SU-DHL-6 (cell line): ENCODE measurements around the gene LRRC43.

Source experiments
- H2AFZ ChIP-seq: fragments of 200-600 bp; sonication (generic); 2 replicates; pipeline ENCODE4 v1.6.1; 2014; ENCODE audit warnings: low read depth, mild to moderate bottlenecking, moderate library complexity, mixed read lengths, antibody characterized with exemption, low read length; ENCODE audit not compliant: severe bottlenecking
- H3F3A ChIP-seq: fragments of 200-600 bp; shearing (Covaris generic); 2 replicates; pipeline ENCODE4 v1.6.0; 2016; ENCODE audit warnings: antibody characterized with exemption, mild to moderate bottlenecking; ENCODE audit not compliant: insufficient read depth
- H3K27ac ChIP-seq: fragments of 200-600 bp; sonication (generic); 2 replicates; pipeline ENCODE4 v1.5.1; 2016; ENCODE audit warnings: low read depth, mild to moderate bottlenecking, low read length, moderate library complexity, mixed read lengths
- H3K27me3 ChIP-seq: fragments of 200-600 bp; sonication (generic), shearing (Covaris generic); 2 replicates; pipeline ENCODE4 v1.6.0; 2014; ENCODE audit warnings: mild to moderate bottlenecking, low read length
- H3K36me3 ChIP-seq: fragments of 200-600 bp; sonication (generic); 2 replicates; pipeline ENCODE4 v1.6.1; 2014; ENCODE audit warnings: mild to moderate bottlenecking, low read length, mixed read lengths
- H3K4me2 ChIP-seq: fragments of 300-600, 200-600 bp; shearing (Covaris generic), sonication (generic); 2 replicates; pipeline ENCODE4 v1.6.0; 2014; ENCODE audit warnings: low read length, low read depth, mild to moderate bottlenecking; ENCODE audit not compliant: poor library complexity, severe bottlenecking
- H3K4me3 ChIP-seq: fragments of 200-600 bp; sonication (generic); 2 replicates; pipeline ENCODE4 v1.5.1; 2014; ENCODE audit warnings: antibody characterized with exemption, low read length, mild to moderate bottlenecking, mixed read lengths; ENCODE audit not compliant: insufficient read depth, poor library complexity, severe bottlenecking
- H3K79me2 ChIP-seq: fragments of 200-600 bp; sonication (generic); 2 replicates; pipeline ENCODE4 v1.6.1; 2014; ENCODE audit warnings: mild to moderate bottlenecking, low read length, moderate library complexity; ENCODE audit not compliant: insufficient read depth
- H3K9ac ChIP-seq: fragments of 200-600 bp; sonication (generic); 2 replicates; pipeline ENCODE4 v1.7.0; 2014; ENCODE audit warnings: mild to moderate bottlenecking, low read length
- H3K9me2 ChIP-seq: fragments of 200-600 bp; sonication (generic); replicated peaks from 2 replicates; pipeline ENCODE4 v1.6.1; 2014; ENCODE audit warnings: low read length; ENCODE audit not compliant: insufficient read depth
- H3K9me3 ChIP-seq: fragments of 200-600 bp; sonication (generic); 2 replicates; pipeline ENCODE4 v1.6.1; 2014; ENCODE audit warnings: low read length, mixed read lengths; ENCODE audit not compliant: insufficient read depth
- H4K20me1 ChIP-seq: fragments of 200-600 bp; sonication (generic); 2 replicates; pipeline ENCODE4 v1.6.1; 2014; ENCODE audit warnings: low read depth, mild to moderate bottlenecking, antibody characterized with exemption, low read length, moderate library complexity, mixed read lengths
- CTCF ChIP-seq: fragments of 200-600 bp; sonication (generic); IDR thresholded peaks from one replicate; pipeline ENCODE4 v1.5.1; 2017; ENCODE audit warnings: antibody characterized with exemption, mild to moderate bottlenecking, low read length, moderate library complexity; ENCODE audit not compliant: insufficient read depth, poor library complexity, severe bottlenecking
- EZH2phosphoT487 ChIP-seq: fragments of 200-600 bp; sonication (generic), shearing (Covaris generic); conservative IDR thresholded peaks from 2 replicates; pipeline ENCODE4 v1.6.1; 2018; ENCODE audit warnings: mild to moderate bottlenecking, antibody characterized with exemption, low read length, moderate library complexity, mixed read lengths

Gene LRRC43

GRCh38 chr12:122206976-122207375, 24.1 kb downstream of the LRRC43 start:
- Histone ChIP-seq H3F3A (no peaks in the 10 kb centered on the region; the same call in 1 of the 2 replicates), H3K9me3 (no peaks in the 10 kb centered on the region), H3K9me2 (no peaks in the 10 kb centered on the region), H3K79me2 (no peaks in the 10 kb centered on the region), H3K4me2 (no peak overlapping the region), H4K20me1 (no peaks in the 10 kb centered on the region), H3K27ac (no peak overlapping the region), H3K27me3 (no peaks in the 10 kb centered on the region), H3K4me3 (no peak overlapping the region), H2AFZ (no peak overlapping the region), H3K9ac (no peak overlapping the region), H3K36me3 (peaks cover 13% of the 10 kb centered on the region; the same call in 1 of the 2 replicates)
- TF ChIP-seq CTCF = no peak
- TF ChIP-seq EZH2phosphoT487 = no peak

- Histone ChIP-seq H3K9ac (no peak overlapping the region), H3F3A (no peaks in the 10 kb centered on the region; the same call in 1 of the 2 replicates), H3K4me3 (no peak overlapping the region), H3K36me3 (peaks cover 16% of the 10 kb centered on the region; the same call in 1 of the 2 replicates), H3K9me3 (no peaks in the 10 kb centered on the region), H2AFZ (no peak overlapping the region), H3K9me2 (no peaks in the 10 kb centered on the region), H3K79me2 (no peaks in the 10 kb centered on the region), H3K27ac (no peak overlapping the region), H3K27me3 (no peaks in the 10 kb centered on the region), H4K20me1 (no peaks in the 10 kb centered on the region), H3K4me2 (no peak overlapping the region)
- TF ChIP-seq EZH2phosphoT487 (no peak), CTCF (no peak)
Measured at GRCh38 chr12:122207391-122207790, 24.5 kb downstream of the LRRC43 start.

- Histone ChIP-seq H3K27ac (no peak overlapping the region), H3K9me2 (no peaks in the 10 kb centered on the region), H4K20me1 (no peaks in the 10 kb centered on the region), H3K36me3 (peaks cover 16% of the 10 kb centered on the region; the same call in 1 of the 2 replicates), H2AFZ (no peak overlapping the region), H3K79me2 (no peaks in the 10 kb centered on the region), H3K4me3 (no peak overlapping the region), H3F3A (no peaks in the 10 kb centered on the region; the same call in 1 of the 2 replicates), H3K4me2 (no peak overlapping the region), H3K27me3 (no peaks in the 10 kb centered on the region), H3K9ac (no peak overlapping the region), H3K9me3 (no peaks in the 10 kb centered on the region)
- TF ChIP-seq EZH2phosphoT487 = no peak
- TF ChIP-seq CTCF = no peak
Measured at GRCh38 chr12:122208073-122208820, 25.3 kb downstream of the LRRC43 start.
